Measurements from ENCODE around the gene LCNL1. TPM values are rescaled to one million over a fixed set of nuclear protein-coding genes. Genes with fewer than 3 reads are reported as not detected.
"Not testable (repeated sequence)": the region's sequence is repeated elsewhere in the genome, so short reads cannot be mapped to it uniquely, and the experiment has no call there.

Gene LCNL1
- total RNA-seq, 1 donor, result 3.5 TPM

DNA sequence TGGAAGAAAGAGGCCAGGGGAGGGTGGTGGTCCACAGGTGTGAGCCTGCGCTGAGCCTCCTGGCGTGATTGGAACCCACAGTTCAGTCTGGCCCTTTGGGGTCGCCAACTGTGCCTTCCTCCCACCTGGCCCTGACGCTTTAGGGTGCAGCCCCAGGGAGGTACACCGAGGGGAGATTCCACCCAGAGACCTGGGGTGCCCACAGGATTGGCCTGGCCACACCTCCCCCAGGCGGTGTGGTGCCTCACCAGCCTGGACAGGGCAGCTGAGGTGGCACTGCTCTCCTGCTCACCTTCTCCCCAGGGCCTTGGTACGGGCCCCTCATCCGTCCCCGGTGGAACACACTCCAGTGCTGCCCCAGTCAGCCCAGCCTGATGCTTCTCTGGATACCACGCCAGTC is 14.6 kb downstream of the LCNL1 start:
- H3K4me3 ChIP-seq (ENCODE audit: low read depth, low read length), result no peak overlapping the region
- TF ChIP-seq, protein P1, sequence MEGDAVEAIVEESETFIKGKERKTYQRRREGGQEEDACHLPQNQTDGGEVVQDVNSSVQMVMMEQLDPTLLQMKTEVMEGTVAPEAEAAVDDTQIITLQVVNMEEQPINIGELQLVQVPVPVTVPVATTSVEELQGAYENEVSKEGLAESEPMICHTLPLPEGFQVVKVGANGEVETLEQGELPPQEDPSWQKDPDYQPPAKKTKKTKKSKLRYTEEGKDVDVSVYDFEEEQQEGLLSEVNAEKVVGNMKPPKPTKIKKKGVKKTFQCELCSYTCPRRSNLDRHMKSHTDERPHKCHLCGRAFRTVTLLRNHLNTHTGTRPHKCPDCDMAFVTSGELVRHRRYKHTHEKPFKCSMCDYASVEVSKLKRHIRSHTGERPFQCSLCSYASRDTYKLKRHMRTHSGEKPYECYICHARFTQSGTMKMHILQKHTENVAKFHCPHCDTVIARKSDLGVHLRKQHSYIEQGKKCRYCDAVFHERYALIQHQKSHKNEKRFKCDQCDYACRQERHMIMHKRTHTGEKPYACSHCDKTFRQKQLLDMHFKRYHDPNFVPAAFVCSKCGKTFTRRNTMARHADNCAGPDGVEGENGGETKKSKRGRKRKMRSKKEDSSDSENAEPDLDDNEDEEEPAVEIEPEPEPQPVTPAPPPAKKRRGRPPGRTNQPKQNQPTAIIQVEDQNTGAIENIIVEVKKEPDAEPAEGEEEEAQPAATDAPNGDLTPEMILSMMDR (IDR thresholded peaks at IDR 0.05; ENCODE audit: insufficient read depth, low read depth, low read length), result no peak
- no peak for DNase-seq (ENCODE audit: low read depth)

DNA sequence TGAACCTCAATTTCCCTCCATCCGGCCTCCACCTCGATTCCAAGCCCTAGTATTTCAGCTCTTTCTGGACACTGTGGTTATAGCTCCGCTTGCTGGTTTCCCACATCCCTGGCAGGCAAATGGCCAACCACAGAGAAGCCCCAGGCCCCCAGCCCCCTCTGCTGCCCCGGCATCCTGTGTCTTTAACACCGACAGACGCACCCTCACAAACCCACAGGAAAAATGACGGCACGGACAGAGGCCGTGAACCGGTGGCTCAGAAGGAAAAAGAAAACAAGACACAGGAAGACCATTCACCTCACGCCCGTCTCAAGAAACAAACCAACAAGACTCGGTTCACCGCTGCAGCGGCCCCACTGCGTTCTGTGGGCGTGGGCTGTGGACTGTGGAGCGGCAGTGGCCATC is 15.0 kb downstream of the LCNL1 start:
- no peak overlapping the region for H3K4me3 ChIP-seq (ENCODE audit: low read depth, low read length)
- TF ChIP-seq, protein P1 (IDR thresholded peaks at IDR 0.05; ENCODE audit: insufficient read depth, low read depth, low read length), result no peak
- DNase-seq (ENCODE audit: low read depth), result no peak

DNA sequence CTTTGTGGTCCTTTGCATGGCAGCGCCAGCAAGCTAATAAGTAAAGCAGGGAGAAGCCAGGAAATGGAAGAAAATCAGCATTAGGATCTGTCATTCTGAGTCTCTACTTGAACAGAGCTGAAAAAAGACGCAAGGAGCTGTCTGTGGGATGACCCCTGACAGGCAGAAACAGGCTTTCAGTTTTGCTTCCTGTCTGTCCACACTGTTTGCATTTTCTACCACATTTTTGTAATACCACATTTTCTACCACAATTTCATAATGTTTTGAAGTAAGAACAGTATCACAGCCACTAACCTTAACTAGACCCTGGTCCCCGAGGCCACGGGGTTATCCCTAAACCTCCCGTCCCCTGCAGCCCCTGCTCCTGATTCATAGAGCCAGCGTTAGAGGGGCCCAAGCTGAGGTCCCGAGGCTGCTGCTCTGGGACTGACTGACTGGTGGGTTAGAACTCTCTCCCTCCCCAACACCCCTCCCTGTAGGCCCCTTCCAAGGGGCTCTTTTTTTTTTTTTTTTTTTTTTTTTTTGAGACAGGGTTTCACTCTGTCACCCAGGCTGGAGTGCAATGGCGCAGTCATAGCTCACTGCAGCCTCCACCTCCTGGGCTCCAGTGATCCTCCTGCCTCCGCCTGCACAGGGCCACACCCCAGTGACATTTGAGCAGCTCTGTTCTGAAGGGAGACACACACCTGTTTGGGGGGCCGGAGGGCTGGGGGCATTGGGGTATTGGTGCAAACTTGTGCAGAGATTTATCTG is 17.6 kb downstream of the LCNL1 start:
- no peak overlapping the region for H3K4me3 ChIP-seq (ENCODE audit: low read depth, low read length)
- TF ChIP-seq, protein P1 (IDR thresholded peaks at IDR 0.05; ENCODE audit: insufficient read depth, low read depth, low read length), result no peak
- DNase-seq (ENCODE audit: low read depth), result peak; percentile 83

DNA sequence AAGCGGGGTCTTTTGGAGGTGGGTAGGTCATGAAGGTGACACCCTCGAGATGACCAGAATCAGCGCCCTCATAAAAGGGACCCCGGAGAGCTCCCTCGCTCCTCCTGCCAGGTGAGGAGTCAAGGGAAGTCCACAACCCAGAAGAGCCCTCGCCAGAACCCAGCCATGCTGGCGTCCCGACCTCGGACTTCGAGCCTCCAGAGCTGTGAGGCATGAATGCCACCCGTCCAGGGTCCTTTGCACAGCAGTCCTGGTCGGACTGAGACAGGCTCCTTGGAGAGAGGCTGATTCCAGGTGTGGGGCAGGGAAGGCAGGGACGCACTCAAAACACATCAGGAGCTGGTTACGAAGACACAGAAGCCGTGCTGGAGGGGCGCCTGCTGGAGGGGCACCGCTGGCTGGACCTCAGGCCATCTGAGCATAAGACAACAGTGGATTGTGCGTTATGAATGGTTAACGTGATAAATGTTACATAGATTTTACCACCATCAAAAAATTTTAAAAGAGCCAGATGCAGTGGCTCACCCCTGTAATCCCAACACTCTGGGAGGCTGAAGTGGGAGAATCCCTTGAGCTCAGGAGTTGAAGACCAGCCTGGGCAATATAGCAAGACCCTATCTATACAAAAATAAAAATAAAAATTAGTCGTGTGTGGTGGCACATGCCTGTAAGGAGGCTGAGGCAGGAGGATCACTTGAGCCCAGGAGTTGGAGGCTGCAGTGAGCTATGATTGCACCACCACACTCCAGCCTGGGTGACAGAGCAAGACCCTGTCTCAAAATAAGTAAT is 19.3 kb downstream of the LCNL1 start:
- TF ChIP-seq, protein P1 (IDR thresholded peaks at IDR 0.05; ENCODE audit: insufficient read depth, low read depth, low read length), result no peak
- no peak overlapping the region for H3K4me3 ChIP-seq (ENCODE audit: low read depth, low read length)
- DNase-seq (ENCODE audit: low read depth), result no peak

DNA sequence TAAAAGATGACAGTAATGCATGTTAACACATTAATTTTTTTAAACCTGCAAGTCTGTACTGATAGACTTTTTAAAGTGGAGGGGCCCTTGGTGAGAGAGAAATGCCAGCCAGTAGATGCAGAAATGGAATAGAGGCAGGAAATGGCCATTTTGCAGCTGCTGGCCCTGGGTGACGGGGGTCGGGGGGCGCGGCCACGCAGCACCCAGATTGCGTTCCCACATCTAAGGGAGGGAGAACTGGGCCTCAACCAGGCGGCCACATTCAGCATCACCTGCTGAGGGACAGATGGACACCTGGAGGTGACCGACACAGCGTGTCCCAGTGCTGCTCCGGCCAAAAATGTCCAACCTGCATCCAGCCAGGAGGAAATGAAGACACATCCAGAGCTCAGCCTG is 19.9 kb downstream of the LCNL1 start:
- TF ChIP-seq, protein P1 (IDR thresholded peaks at IDR 0.05; ENCODE audit: insufficient read depth, low read depth, low read length), result no peak
- no peak for DNase-seq (ENCODE audit: low read depth)
- no peak overlapping the region for H3K4me3 ChIP-seq (ENCODE audit: low read depth, low read length)

DNA sequence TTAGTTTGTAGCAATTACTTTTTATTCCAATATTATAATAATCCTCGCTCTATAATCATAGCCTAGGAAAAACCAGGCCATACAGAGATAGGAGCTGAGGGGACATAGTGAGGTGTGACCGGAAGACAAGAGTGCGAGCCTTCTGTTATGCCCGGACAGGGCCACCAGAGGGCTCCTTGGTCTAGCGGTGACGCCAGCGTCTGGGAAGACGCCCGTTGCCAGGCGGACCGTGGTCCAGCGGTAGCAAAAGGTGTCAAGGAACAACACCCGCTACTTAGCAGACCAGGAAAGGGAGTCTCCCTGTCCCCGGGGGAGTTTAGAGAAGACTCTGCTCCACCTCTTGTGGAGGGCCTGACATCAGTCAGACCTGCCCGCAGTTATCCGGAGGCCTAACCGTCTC is 21.5 kb downstream of the LCNL1 start:
- not testable (repeated sequence) for H3K4me3 ChIP-seq (ENCODE audit: low read depth, low read length); DNase-seq (ENCODE audit: low read depth)
- TF ChIP-seq, protein P1 (IDR thresholded peaks at IDR 0.05; ENCODE audit: insufficient read depth, low read depth, low read length), result peak; percentile 31

All from fibroblast of villous mesenchyme (primary cell).